Measurements from ENCODE around the gene SKI. TPM values are rescaled to one million over a fixed set of nuclear protein-coding genes. Genes with fewer than 3 reads are reported as not detected.

Gene SKI
- total RNA-seq, 1 experiment from 2014 or later = 89.5 TPM

DNA sequence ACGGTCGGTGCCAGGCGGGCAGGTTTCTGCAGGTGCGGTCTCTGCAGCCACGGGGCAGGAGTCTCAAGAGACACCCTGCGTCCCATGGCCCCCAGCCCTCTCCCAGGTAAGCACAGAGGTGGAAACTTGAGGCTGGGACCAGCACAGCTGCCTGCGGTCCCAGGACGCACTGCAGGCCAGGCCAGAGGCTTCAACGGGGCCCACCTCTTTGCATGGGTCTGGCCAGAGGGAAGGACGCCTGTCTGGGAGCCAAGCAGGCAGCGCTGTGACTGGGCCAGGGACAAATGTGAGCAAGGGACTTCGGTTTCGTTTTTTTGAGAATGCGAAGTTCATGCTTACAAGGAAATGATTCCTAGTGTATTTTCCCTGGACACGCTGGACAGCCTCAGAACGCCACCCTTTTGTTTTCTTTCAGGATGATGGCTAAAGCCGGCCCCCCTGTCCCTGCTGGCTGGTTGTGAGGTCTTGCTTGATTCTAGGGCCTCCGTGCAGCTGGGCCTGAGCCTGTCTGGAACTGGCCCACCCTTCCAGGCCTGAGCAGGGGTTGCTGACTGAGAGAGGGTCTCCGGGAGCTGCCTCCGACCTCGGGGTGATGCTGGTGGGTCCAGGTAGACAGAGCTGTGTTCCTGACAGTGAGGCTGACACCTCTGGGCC lies 124.9 kb downstream of the SKI start:
- Histone ChIP-seq H4K91ac (ENCODE audit: insufficient read length, low read depth, low read length) (no peak overlapping the region), H3K4me1 (ENCODE audit: insufficient read depth, low read length) (no peaks in the 10 kb centered on the region), H3K14ac (ENCODE audit: insufficient read depth, low read length) (no peak overlapping the region; the same call in 1 of the 2 replicates), H3K79me2 (ENCODE audit: insufficient read depth, low read length) (no peaks in the 10 kb centered on the region), H4K20me1 (ENCODE audit: control insufficient read depth, insufficient read depth, insufficient read length) (no peaks in the 10 kb centered on the region), H3K27me3 (ENCODE audit: insufficient read depth, low read length) (no peaks in the 10 kb centered on the region), H3K79me1 (ENCODE audit: insufficient read depth, low read depth, low read length, poor library complexity, severe bottlenecking) (no peaks in the 10 kb centered on the region), H3K27ac (ENCODE audit: insufficient read length, low read depth, low read length) (no peak overlapping the region), H3K23ac (ENCODE audit: insufficient read length, low read depth, low read length) (no peak overlapping the region), H3K4me2 (ENCODE audit: insufficient read depth, insufficient read length, low read length) (no peak overlapping the region), H3K56ac (ENCODE audit: insufficient read length, low read depth, low read length) (no peak overlapping the region), H2BK20ac (ENCODE audit: low read depth, low read length, poor library complexity, severe bottlenecking) (no peak overlapping the region), H4K5ac (ENCODE audit: insufficient read length, low read depth, low read length) (no peak overlapping the region), H3K9me3 (ENCODE audit: control insufficient read depth, low read depth, low read length) (no peaks in the 10 kb centered on the region), H3K4ac (ENCODE audit: low read depth, low read length) (no peak overlapping the region), H3K9ac (ENCODE audit: extremely low read depth, insufficient read length, low read length) (no peak overlapping the region), H2BK5ac (ENCODE audit: insufficient read length, low read length) (no peak overlapping the region), H2BK120ac (ENCODE audit: low read depth, low read length, poor library complexity, severe bottlenecking) (no peak overlapping the region), H3K18ac (ENCODE audit: insufficient read length, low read depth, low read length) (no peak overlapping the region), H2BK12ac (ENCODE audit: insufficient read length, low read depth, low read length) (no peak overlapping the region), H2AK5ac (ENCODE audit: insufficient read length, low read length) (no peak overlapping the region), H4K8ac (replicated peaks; ENCODE audit: insufficient read length, low read depth, low read length) (no peak overlapping the region), H2AFZ (ENCODE audit: low read length) (no peak overlapping the region), H3K23me2 (ENCODE audit: insufficient read length, low read depth, low read length, poor library complexity, severe bottlenecking) (no peaks in the 10 kb centered on the region), H2BK15ac (ENCODE audit: low read depth, low read length) (no peak overlapping the region), H3T11ph (ENCODE audit: low read length) (no peak overlapping the region)
- Mint-ChIP-seq H3K27ac (no peak overlapping the region), H3K36me3 (ENCODE audit: insufficient read depth in 1 of 3, low read depth in 3 of 3) (no peaks in the 10 kb centered on the region), H3K4me1 (peaks cover 0 to 8% of the 10 kb centered on the region in 2 experiments; a peak in 1 of 4 replicates), H3K4me3 (no peak overlapping the region), H3K9me3 (no peaks in the 10 kb centered on the region), H3K27me3 (ENCODE audit: low read depth) (no peaks in the 10 kb centered on the region)
- no peak for DNase-seq
- no CpG with 5 or more reads among the region's 21 CpGs for WGBS (ENCODE audit: extremely low coverage, insufficient read length, low lambda C conversion rate)
- no peak for TF ChIP-seq CTCF (conservative IDR thresholded peaks at IDR 0.05)
